Panc1 (cell line): ENCODE results near the gene WDR7.

Experiments used
- POLR2AphosphoS5 ChIP-seq: IDR thresholded peaks from 2 replicates; pipeline ENCODE4 v1.6.1; 2012; ENCODE audit warnings: mild to moderate bottlenecking, low read depth, low read length, moderate library complexity
- REST ChIP-seq, 2 experiments: IDR thresholded peaks; 2 replicates each; pipeline ENCODE4 v1.6.1; 2011 to 2012; ENCODE audit warnings: low read depth in 2 of 2, control low read depth in 1 of 2, low read length in 1 of 2, mild to moderate bottlenecking in 1 of 2, moderate library complexity in 1 of 2; ENCODE audit not compliant: insufficient read depth in 1 of 2
- SIN3A ChIP-seq: IDR thresholded peaks from 2 replicates; pipeline ENCODE4 v1.6.1; 2012; ENCODE audit warnings: low read depth, mild to moderate bottlenecking, low read length, moderate library complexity, borderline replicate concordance; ENCODE audit not compliant: insufficient read depth
- TCF7L2 ChIP-seq: IDR thresholded peaks from 2 replicates; pipeline ENCODE4 v1.6.1; 2011; ENCODE audit warnings: mild to moderate bottlenecking, low read depth, low read length, inconsistent platforms
- TF ChIP-seq, protein P1 (sequence below): fragments of 450-650 bp; IDR thresholded peaks from 2 replicates; pipeline ENCODE4 v1.5.1; 2017; ENCODE audit warnings: mild to moderate bottlenecking

DNA sequence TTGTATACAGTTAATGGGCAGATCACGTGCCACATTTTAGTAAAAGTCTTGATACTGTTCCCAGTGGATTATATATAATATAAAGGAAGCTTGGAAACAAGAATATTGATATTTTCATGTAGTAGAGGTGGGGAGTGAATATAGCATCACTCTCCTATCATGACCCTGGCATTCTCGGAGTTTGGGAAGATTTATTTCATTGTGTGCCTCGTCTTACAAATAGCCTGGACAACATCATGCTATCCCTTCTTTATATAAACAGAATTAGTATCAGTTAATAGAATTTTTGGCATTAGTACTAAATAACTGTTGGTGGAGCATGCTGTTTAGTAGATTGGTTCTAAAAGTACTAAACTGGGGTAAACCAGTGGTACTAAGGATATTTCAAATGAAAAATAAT, 283.7 kb downstream of the WDR7 start:
- TF ChIP-seq, protein P1, sequence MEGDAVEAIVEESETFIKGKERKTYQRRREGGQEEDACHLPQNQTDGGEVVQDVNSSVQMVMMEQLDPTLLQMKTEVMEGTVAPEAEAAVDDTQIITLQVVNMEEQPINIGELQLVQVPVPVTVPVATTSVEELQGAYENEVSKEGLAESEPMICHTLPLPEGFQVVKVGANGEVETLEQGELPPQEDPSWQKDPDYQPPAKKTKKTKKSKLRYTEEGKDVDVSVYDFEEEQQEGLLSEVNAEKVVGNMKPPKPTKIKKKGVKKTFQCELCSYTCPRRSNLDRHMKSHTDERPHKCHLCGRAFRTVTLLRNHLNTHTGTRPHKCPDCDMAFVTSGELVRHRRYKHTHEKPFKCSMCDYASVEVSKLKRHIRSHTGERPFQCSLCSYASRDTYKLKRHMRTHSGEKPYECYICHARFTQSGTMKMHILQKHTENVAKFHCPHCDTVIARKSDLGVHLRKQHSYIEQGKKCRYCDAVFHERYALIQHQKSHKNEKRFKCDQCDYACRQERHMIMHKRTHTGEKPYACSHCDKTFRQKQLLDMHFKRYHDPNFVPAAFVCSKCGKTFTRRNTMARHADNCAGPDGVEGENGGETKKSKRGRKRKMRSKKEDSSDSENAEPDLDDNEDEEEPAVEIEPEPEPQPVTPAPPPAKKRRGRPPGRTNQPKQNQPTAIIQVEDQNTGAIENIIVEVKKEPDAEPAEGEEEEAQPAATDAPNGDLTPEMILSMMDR = no peak
- TF ChIP-seq POLR2AphosphoS5 = no peak
- no peak for TF ChIP-seq TCF7L2
- no peak for TF ChIP-seq SIN3A
- TF ChIP-seq REST (IDR thresholded peaks at IDR 0.05; ENCODE audit: insufficient read depth in 1 of 2, low read depth in 2 of 2, low read length in 1 of 2) = no peak
